T-cell (primary cell): ENCODE measurements around the gene PLAA. TPM values are rescaled to one million over a fixed set of nuclear protein-coding genes. Genes with fewer than 3 reads are reported as not detected.
A peak's percentile ranks its signal among the peaks of the same experiment; 100 is the strongest.
"Not testable (repeated sequence)": the region's sequence is repeated elsewhere in the genome, so short reads cannot be mapped to it uniquely, and the experiment has no call there.

Experiments used
- ATAC-seq, 4 experiments: fragments of 200-7000 bp in 3 of 4; fragments of 150-1000 bp in 1 of 4; cut with Tn5 transposase; replicated peaks in 1 of 4; 1 replicate in 3 of 4; 2 replicates in 1 of 4; pipeline ENCODE4 v1.10.0; 2021; ENCODE audit warnings: moderate library complexity in 3 of 4, mild to moderate bottlenecking in 2 of 4, moderate number of reproducible peaks in 1 of 4
- CTCF ChIA-PET, 2 donors: fragments of 300-600 bp; sonication (Branson Sonifier 250); formaldehyde crosslinking; loops; one replicate each; lab custom pipeline; 2022; ENCODE audit warnings: antibody characterized with exemption in 2 of 2; lab: Charles Lee
- POLR2A ChIA-PET, 2 donors: fragments of 300-600 bp; sonication (Branson Sonifier 250); formaldehyde crosslinking; loops; one replicate each; lab custom pipeline; 2022; ENCODE audit warnings: antibody characterized with exemption in 2 of 2; lab: Charles Lee
- DNase-seq, 35 experiments: peaks; one replicate each; pipeline versions ENCODE4 v3.0.0 to v3.0.0-alpha.2; 2013 to 2023
- H3K27ac ChIP-seq: one replicate; pipeline ENCODE4 v1.5.1; 2013; ENCODE audit warnings: low read length
- H3K27me3 ChIP-seq, 2 experiments: replicated peaks in 1 of 2; 1 replicate in 1 of 2; 2 replicates in 1 of 2; pipeline versions ENCODE4 v1.6.1 to v1.7.0; 2013; ENCODE audit warnings: low read length in 1 of 2, mixed read lengths in 1 of 2; ENCODE audit not compliant: control insufficient read depth in 2 of 2, insufficient read depth in 2 of 2; ENCODE audit errors: extremely low read depth in 1 of 2
- H3K36me3 ChIP-seq, 2 donors: 1 replicate in 1 of 2; 2 replicates in 1 of 2; pipeline versions ENCODE4 v1.6.1 to v1.7.0; 2013; ENCODE audit warnings: low read length in 1 of 2; ENCODE audit not compliant: control insufficient read depth in 2 of 2, insufficient read depth in 1 of 2; ENCODE audit errors: extremely low read depth in 1 of 2
- H3K4me1 ChIP-seq, 2 experiments: 1 replicate in 1 of 2; 2 replicates in 1 of 2; pipeline versions ENCODE4 v1.6.1 to v1.7.0; 2013; ENCODE audit warnings: low read length in 2 of 2, mixed read lengths in 1 of 2; ENCODE audit not compliant: insufficient read depth in 2 of 2, control insufficient read depth in 1 of 2; ENCODE audit errors: extremely low read depth in 1 of 2
- H3K4me3 ChIP-seq, 2 donors: 1 replicate in 1 of 2; 2 replicates in 1 of 2; pipeline versions ENCODE4 v1.5.1 to v1.7.0; 2013; ENCODE audit warnings: mild to moderate bottlenecking in 2 of 2, low read length in 1 of 2, moderate library complexity in 1 of 2; ENCODE audit not compliant: control insufficient read depth in 1 of 2; ENCODE audit errors: extremely low read depth in 1 of 2
- H3K9me3 ChIP-seq: 2 replicates; pipeline ENCODE4 v1.7.0; 2013
- H3K27ac Mint-ChIP-seq, 2 donors: one replicate each; pipeline ENCODE4 v1.8.0; 2020 to 2021; ENCODE audit warnings: mild to moderate bottlenecking in 2 of 2, mixed read lengths in 2 of 2
- H3K27me3 Mint-ChIP-seq, 2 donors: one replicate each; pipeline ENCODE4 v1.8.0; 2021 to 2022; ENCODE audit warnings: mixed read lengths in 2 of 2
- H3K36me3 Mint-ChIP-seq: one replicate; pipeline ENCODE4 v1.8.0; 2021; ENCODE audit warnings: mixed read lengths
- H3K4me1 Mint-ChIP-seq, 3 donors: one replicate each; pipeline ENCODE4 v1.8.0; 2020 to 2022; ENCODE audit warnings: mixed read lengths in 3 of 3, mild to moderate bottlenecking in 1 of 3
- H3K4me3 Mint-ChIP-seq, 3 donors: one replicate each; pipeline ENCODE4 v1.8.0; 2020 to 2022; ENCODE audit warnings: mild to moderate bottlenecking in 3 of 3, mixed read lengths in 3 of 3, moderate library complexity in 3 of 3
- H3K9me3 Mint-ChIP-seq, 3 donors: one replicate each; pipeline ENCODE4 v1.8.0; 2020 to 2022; ENCODE audit warnings: mixed read lengths in 3 of 3
- WGBS: methylation state at CpG from one replicate; pipeline ENCODE4 v1.1.5; 2013; ENCODE audit warnings: missing lambda C conversion rate; ENCODE audit not compliant: insufficient coverage; 5-methylcytosine and 5-hydroxymethylcytosine counted together
- total RNA-seq, 35 experiments: library from RNA in 6 of 35; stranded (reverse) in 6 of 35; fragments of 120-200 nt in 1 of 35; gene quantifications; one replicate each; pipeline versions ENCODE4 v1.2.1 to v1.2.4 and lab custom pipeline; 2013 to 2026

The PLAA gene
- total RNA-seq, 5 donors from 2014 or later (not counting 1 experiment from before 2014, with no cell fraction given), result 19.9 to 29.9 (median 23.7) TPM

GRCh38 chr9:26891726-26892125, 55.3 kb downstream of the PLAA start:
- CTCF ChIA-PET, result interaction anchor here (0.9 to 1.7 kb wide), 6 partner anchors 11 to 64 kb away, joined by 3 to 9 read pairs (median 4); partner anchors contain the start of gene IFT74 (in 1 of the 2)
- peaks cover 44 to 50% (median 46%) of the 10 kb centered on the region in 3 donors for H3K4me1 Mint-ChIP-seq
- H3K4me3 Mint-ChIP-seq, result peak overlapping the region; percentile 98 to 99 (median 99)
- peak overlapping the region; percentile 99 for H3K27ac Mint-ChIP-seq
- H3K4me1 ChIP-seq, result peaks cover 15 to 23% of the 10 kb centered on the region in 2 experiments
- ATAC-seq, result no peak
- no peaks in the 10 kb centered on the region for H3K27me3 Mint-ChIP-seq
- 0% methylated on average over 5 of the region's 14 CpGs for WGBS
- no peak for DNase-seq
- peak overlapping the region; percentile 89 for H3K27ac ChIP-seq
- peaks cover 0 to 7% (median 6%) of the 10 kb centered on the region in 3 donors for H3K9me3 Mint-ChIP-seq
- H3K27me3 ChIP-seq, result no peaks in the 10 kb centered on the region
- H3K9me3 ChIP-seq, result no peaks in the 10 kb centered on the region
- peaks cover 0 to 1% of the 10 kb centered on the region in 2 donors for H3K36me3 ChIP-seq
- H3K4me3 ChIP-seq, result peak overlapping the region; percentile 93 to 95
- peaks cover 5% of the 10 kb centered on the region for H3K36me3 Mint-ChIP-seq
- POLR2A ChIA-PET, result interaction anchor here (0.9 to 1.2 kb wide), 3 partner anchors 56 to 66 kb away, joined by 4 to 8 read pairs (median 4); partner anchors contain the start of genes IFT74 (in 1 of the 2) and PLAA (in 1 of the 2)

GRCh38 chr9:26888271-26888670, 58.8 kb downstream of the PLAA start:
- Mint-ChIP-seq H3K4me1 (peaks cover 44 to 48% (median 46%) of the 10 kb centered on the region in 3 donors), H3K27me3 (no peaks in the 10 kb centered on the region), H3K4me3 (no peak overlapping the region), H3K27ac (no peak overlapping the region), H3K9me3 (no peaks in the 10 kb centered on the region), H3K36me3 (peaks cover 20% of the 10 kb centered on the region)
- no peaks in the 10 kb centered on the region for H3K9me3 ChIP-seq
- POLR2A ChIA-PET, result interaction anchor here in 1 of 2 donors (0.5 kb wide), 1 partner anchor 9 kb away, joined by 4 read pairs; no protein-coding TSS in a partner anchor
- CTCF ChIA-PET, result no interaction called here
- ATAC-seq, result no peak
- WGBS, result 100% methylated on average over 1 of the region's 1 CpG
- peaks cover 0 to 13% of the 10 kb centered on the region in 2 donors for H3K36me3 ChIP-seq
- H3K4me3 ChIP-seq, result no peak overlapping the region
- no peak overlapping the region for H3K27ac ChIP-seq
- no peaks in the 10 kb centered on the region for H3K27me3 ChIP-seq
- H3K4me1 ChIP-seq, result peaks cover 15 to 21% of the 10 kb centered on the region in 2 experiments
- no peak for DNase-seq

GRCh38 chr9:26882154-26882553, 64.9 kb downstream of the PLAA start:
- no peaks in the 10 kb centered on the region for H3K27me3 ChIP-seq
- ChIA-PET CTCF (no interaction called here), POLR2A (no interaction called here)
- no peaks in the 10 kb centered on the region for H3K4me1 ChIP-seq
- H3K27ac ChIP-seq, result no peak overlapping the region
- 100% methylated on average over 1 of the region's 3 CpGs for WGBS
- DNase-seq (no peak), ATAC-seq (no peak)
- no peak overlapping the region for H3K4me3 Mint-ChIP-seq
- no peaks in the 10 kb centered on the region for H3K9me3 ChIP-seq
- no peak overlapping the region for H3K4me3 ChIP-seq
- H3K36me3 ChIP-seq, result peaks cover 0 to 59% of the 10 kb centered on the region in 2 donors
- peaks cover 0 to 17% (median 8%) of the 10 kb centered on the region in 3 donors for H3K9me3 Mint-ChIP-seq
- no peaks in the 10 kb centered on the region for H3K4me1 Mint-ChIP-seq
- H3K27ac Mint-ChIP-seq, result no peak overlapping the region
- H3K36me3 Mint-ChIP-seq, result peaks cover 71% of the 10 kb centered on the region
- no peaks in the 10 kb centered on the region for H3K27me3 Mint-ChIP-seq

- POLR2A ChIA-PET, result no interaction called here
- peaks cover 72% of the 10 kb centered on the region for H3K36me3 Mint-ChIP-seq
- DNase-seq (no peak), ATAC-seq (no peak)
- H3K27ac Mint-ChIP-seq, result no peak overlapping the region
- Histone ChIP-seq H3K4me3 (no peak overlapping the region), H3K9me3 (no peaks in the 10 kb centered on the region), H3K27ac (no peak overlapping the region), H3K27me3 (no peaks in the 10 kb centered on the region), H3K36me3 (peaks cover 0 to 56% of the 10 kb centered on the region in 2 donors), H3K4me1 (no peaks in the 10 kb centered on the region)
- no peaks in the 10 kb centered on the region for H3K27me3 Mint-ChIP-seq
- CTCF ChIA-PET, result interaction anchor here in 1 of 2 donors (0.6 kb wide), 1 partner anchor 75 kb away, joined by 5 read pairs; no protein-coding TSS in a partner anchor
- 92% methylated on average over 2 of the region's 4 CpGs for WGBS
- H3K4me3 Mint-ChIP-seq, result no peak overlapping the region
- H3K4me1 Mint-ChIP-seq, result no peaks in the 10 kb centered on the region
- H3K9me3 Mint-ChIP-seq, result peaks cover 0 to 17% (median 8%) of the 10 kb centered on the region in 3 donors
Measured at GRCh38 chr9:26880262-26880661, 66.8 kb downstream of the PLAA start.

GRCh38 chr9:26875155-26875554, 71.9 kb downstream of the PLAA start:
- H3K9me3 ChIP-seq, POLR2A ChIA-PET, DNase-seq, ATAC-seq, H3K4me3 ChIP-seq, H3K4me1 ChIP-seq, H3K4me3 Mint-ChIP-seq, H3K4me1 Mint-ChIP-seq, H3K27me3 ChIP-seq, H3K27ac ChIP-seq, H3K27ac Mint-ChIP-seq, H3K27me3 Mint-ChIP-seq: not testable (repeated sequence)
- peaks cover 37% of the 10 kb centered on the region for H3K36me3 Mint-ChIP-seq
- no CpG with 5 or more reads among the region's 3 CpGs for WGBS
- peaks cover 0 to 24% of the 10 kb centered on the region in 2 donors for H3K36me3 ChIP-seq
- H3K9me3 Mint-ChIP-seq, result peaks cover 0 to 12% (median 8%) of the 10 kb centered on the region in 3 donors
- CTCF ChIA-PET, result interaction anchor here in 1 of 2 donors (0.7 kb wide), 1 partner anchor 12 kb away, joined by 4 read pairs; no protein-coding TSS in a partner anchor

- Mint-ChIP-seq H3K27ac (no peak overlapping the region), H3K27me3 (no peaks in the 10 kb centered on the region), H3K4me1 (no peaks in the 10 kb centered on the region), H3K4me3 (no peak overlapping the region), H3K36me3 (peaks cover 26% of the 10 kb centered on the region), H3K9me3 (no peaks in the 10 kb centered on the region)
- H3K9me3 ChIP-seq, result no peaks in the 10 kb centered on the region
- no peaks in the 10 kb centered on the region for H3K27me3 ChIP-seq
- peaks cover 0 to 11% of the 10 kb centered on the region in 2 donors for H3K36me3 ChIP-seq
- H3K4me3 ChIP-seq, result no peak overlapping the region
- ChIA-PET POLR2A (no interaction called here), CTCF (no interaction called here)
- ATAC-seq (no peak), DNase-seq (no peak)
- WGBS, result no CpG with 5 or more reads among the region's 8 CpGs
- H3K27ac ChIP-seq, result no peak overlapping the region
- no peaks in the 10 kb centered on the region for H3K4me1 ChIP-seq
Measured at GRCh38 chr9:26870292-26870691, 76.8 kb downstream of the PLAA start.
